Measurements from ENCODE around the gene MAML3.
"Not testable (repeated sequence)": the region's sequence is repeated elsewhere in the genome, so short reads cannot be mapped to it uniquely, and the experiment has no call there.

MAML3 gene

GRCh38 chr4:139957065-139957464 lies 196.9 kb downstream of the MAML3 start:
- no peak for DNase-seq

GRCh38 chr4:139956507-139957017 lies 197.4 kb downstream of the MAML3 start:
- DNase-seq = no peak

- DNase-seq = no peak
These were observed 198.4 kb downstream of the MAML3 start for GRCh38 chr4:139955600-139955999.

- no peak for DNase-seq
These were observed 199.5 kb downstream of the MAML3 start for GRCh38 chr4:139954512-139954911.

- DNase-seq = peak; percentile 89
These were observed 203.0 kb downstream of the MAML3 start for GRCh38 chr4:139951021-139951420.

- peak; percentile 84 for DNase-seq
These were observed 203.4 kb downstream of the MAML3 start for GRCh38 chr4:139950568-139950967.

GRCh38 chr4:139944916-139945315 lies 209.1 kb downstream of the MAML3 start:
- not testable (repeated sequence) for DNase-seq

- DNase-seq = no peak
These were observed 210.7 kb downstream of the MAML3 start for GRCh38 chr4:139943277-139943676.

- no peak for DNase-seq
These were observed 211.7 kb downstream of the MAML3 start for GRCh38 chr4:139942241-139942640.

GRCh38 chr4:139940600-139940999 lies 213.4 kb downstream of the MAML3 start:
- DNase-seq = no peak

- DNase-seq = no peak
These were observed 215.6 kb downstream of the MAML3 start for GRCh38 chr4:139938414-139938813.

GRCh38 chr4:139935911-139936310 lies 218.1 kb downstream of the MAML3 start:
- no peak for DNase-seq

GRCh38 chr4:139934708-139935195 lies 219.2 kb downstream of the MAML3 start:
- no peak for DNase-seq

- no peak for DNase-seq
These were observed 219.8 kb downstream of the MAML3 start for GRCh38 chr4:139934057-139934707.

- no peak for DNase-seq
These were observed 220.4 kb downstream of the MAML3 start for GRCh38 chr4:139933541-139933940.

GRCh38 chr4:139933104-139933503 lies 220.9 kb downstream of the MAML3 start:
- no peak for DNase-seq

GRCh38 chr4:139924782-139925181 lies 229.2 kb downstream of the MAML3 start:
- DNase-seq = no peak

GRCh38 chr4:139922406-139923024 lies 231.5 kb downstream of the MAML3 start:
- no peak for DNase-seq

GRCh38 chr4:139921429-139922184 lies 232.4 kb downstream of the MAML3 start:
- no peak for DNase-seq

- no peak for DNase-seq
These were observed 233.4 kb downstream of the MAML3 start for GRCh38 chr4:139920486-139921002.

- no peak for DNase-seq
These were observed 234.5 kb downstream of the MAML3 start for GRCh38 chr4:139919521-139919920.

- DNase-seq = no peak
These were observed 235.0 kb downstream of the MAML3 start for GRCh38 chr4:139919004-139919403.

- DNase-seq = no peak
These were observed 235.4 kb downstream of the MAML3 start for GRCh38 chr4:139918591-139918990.
